NCI-H2196 treated with DMSO at 0.1 percent for 48 hours (cell line): ENCODE results near the gene GOLGA8N.
"Not testable (repeated sequence)": the region's sequence is repeated elsewhere in the genome, so short reads cannot be mapped to it uniquely, and the experiment has no call there.

Experiments
- DNase-seq: peaks from one replicate; lab custom pipeline; 2025; ENCODE audit not compliant: unreplicated experiment; lab: John Stamatoyannopoulos, UW

The GOLGA8N gene

DNA sequence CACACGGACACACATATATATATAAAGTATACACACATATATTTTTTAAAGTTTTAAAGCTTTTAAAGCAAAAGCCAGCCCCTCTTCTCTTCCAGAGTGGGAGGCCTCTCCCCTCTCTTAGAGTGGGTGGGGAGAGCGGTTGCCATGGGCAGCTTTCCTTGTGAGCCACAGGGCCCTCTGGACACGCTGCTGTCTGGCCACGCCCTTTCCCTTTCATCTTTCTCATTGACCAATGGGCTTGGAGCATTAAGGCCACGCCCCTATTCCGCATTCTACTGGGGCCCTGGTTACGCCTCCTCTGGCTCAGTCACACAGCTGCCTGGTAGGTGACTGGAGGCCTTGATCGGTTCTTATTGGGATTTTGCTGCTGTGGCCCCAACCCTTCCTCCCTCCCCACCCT lies at the start of gene GOLGA8N:
GOLGA8N (plus strand) TSS at position 306 of the 400 bp plus-strand sequence.
- DNase-seq: not testable (repeated sequence)

DNA sequence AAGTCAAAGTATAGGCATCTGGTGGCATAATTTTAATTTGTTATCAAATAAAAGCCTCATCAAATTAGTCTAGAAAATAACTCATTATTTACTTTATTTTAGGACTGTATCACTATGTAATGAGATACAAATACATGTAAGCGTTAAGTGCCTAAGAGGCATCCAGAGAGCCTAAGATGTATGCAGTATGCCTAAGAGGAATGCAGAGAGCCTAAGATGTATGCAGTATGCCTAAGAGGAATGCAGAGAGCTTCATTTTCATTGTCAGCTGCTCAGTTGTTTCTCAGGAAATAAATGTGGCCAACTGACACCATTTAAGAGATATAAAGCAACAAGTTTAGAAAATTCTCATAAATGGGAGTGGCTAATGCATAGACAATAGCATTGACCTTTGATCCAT lies 49.8 kb upstream of the GOLGA8N start:
- not testable (repeated sequence) for DNase-seq

DNA sequence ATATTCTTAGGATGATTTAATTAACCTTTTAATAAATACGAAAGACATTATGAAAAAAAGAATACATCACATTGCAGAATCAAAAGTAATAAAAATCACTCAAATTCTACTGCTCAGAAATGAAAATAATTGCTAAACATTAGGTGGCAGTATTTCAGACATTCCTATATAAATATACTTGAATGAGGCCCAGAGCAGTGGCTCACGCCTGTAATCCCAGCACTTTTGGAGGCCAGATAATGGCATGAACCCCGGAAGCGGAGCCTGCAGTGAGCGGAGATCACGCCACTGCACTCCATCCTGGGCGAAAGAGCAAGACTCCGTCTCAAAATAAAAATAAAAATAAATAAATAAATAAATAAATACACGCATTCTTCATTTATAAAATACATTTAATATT lies 48.1 kb upstream of the GOLGA8N start:
- not testable (repeated sequence) for DNase-seq

DNA sequence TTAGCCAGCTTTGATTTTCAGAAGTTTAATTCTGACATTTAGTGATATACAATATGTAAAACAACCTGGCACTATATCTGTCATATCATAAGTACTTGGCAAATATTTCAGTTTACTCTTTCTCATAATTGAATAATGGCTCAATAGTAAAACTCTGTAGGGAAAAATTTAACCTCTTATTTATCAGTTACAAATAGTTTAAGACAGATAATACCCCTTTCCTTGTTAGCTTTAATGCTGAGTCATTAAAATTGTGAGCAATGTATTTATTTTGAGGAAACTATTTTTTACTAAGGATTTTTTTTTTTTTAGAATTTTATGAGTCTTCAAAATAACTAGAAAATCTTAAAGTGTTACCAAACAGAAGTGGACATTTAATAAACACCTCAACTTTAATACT lies 38.7 kb upstream of the GOLGA8N start:
- not testable (repeated sequence) for DNase-seq

DNA sequence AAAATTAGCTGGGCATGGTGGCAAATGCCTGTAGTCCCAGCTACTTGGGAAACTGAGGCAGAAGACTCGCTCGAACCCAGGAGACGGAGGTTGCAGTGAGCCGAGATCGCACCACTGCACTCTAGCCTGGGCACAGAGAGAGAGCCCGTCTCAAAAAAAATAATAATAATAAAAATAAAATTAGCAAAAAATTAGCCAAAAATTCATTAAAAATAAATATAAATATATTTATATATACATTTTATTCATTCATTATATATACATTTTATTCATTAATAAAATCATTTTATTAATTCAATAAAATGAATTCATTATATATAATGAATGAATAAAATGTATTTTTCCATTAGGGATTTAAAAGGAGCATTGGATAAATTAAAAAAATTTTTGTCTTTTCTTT lies 31.1 kb upstream of the GOLGA8N start:
- DNase-seq: not testable (repeated sequence)

DNA sequence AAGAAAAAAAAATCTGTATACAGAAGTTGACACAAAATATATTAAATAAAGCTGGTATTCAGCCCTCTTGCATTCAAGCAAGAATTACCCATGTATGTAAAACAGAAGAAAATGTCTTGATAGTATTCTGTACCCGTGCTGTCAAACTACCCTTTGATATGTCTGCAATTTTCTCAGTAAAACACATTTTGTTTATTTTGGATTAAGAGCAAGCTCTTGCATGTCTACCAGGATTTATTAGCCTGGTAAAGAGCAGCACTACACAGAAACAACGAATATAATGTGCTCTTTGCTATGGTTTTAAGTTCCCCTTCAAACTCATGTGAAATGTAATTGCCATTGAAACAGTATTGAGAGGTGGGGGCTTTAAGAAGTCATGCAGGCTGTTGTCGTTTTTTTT lies 24.3 kb upstream of the GOLGA8N start:
- DNase-seq: not testable (repeated sequence)

DNA sequence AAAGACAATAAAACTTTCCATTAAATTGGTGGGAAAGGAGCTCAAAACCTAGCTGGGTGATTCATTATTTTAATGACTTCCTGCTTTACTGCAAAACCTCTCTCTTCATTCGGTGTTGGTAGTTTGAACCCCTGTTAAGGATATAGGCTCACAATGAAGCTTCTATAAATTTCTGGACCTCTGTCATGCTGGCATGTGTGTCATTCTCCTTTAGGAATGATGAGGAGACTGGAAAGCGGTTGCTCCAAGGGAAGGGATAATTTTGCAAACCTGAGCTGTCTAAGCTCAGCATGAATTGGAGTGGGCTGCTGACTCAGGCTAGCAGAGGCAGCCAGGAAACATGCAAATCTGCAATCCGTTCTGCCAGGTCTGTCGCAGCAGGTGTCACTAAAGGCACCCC lies 14.8 kb upstream of the GOLGA8N start:
- DNase-seq: not testable (repeated sequence)

DNA sequence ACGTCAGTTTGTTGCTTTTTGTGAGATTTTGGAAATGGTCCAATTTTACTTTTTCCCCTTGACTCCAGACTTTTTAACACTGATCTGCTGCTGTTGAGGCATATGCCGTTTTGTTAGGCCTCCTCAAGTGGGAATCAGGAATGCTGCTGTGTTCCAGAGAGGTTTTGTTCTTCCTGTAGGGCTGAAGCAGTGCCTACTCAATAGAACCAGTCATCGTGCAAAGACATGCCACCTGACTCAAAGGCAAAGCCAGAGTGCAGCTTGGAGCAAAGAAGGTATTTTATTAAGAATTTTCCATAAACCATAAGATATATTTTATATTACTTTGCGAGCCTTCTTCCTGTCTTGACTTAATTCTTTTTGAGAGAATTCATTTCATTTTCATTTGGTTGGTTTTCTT lies 7.4 kb upstream of the GOLGA8N start:
- not testable (repeated sequence) for DNase-seq

DNA sequence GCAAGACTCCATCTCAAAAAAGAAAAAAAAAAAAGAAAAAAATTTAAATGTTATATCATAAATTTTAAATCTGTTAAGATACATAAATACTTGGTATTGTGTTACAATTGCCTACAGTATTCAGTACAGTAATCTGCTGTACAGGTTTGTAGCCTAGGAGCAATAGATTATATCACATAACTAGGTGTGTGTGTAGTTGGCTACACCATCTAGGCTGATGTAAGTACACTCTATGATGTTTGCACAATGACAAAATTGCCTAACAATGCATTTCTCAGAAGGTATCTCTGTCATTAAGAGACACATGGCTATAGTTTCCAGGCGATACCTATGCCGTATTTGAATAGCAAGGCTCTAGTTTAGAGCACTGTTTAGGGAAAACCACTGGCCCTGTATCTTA lies 16.3 kb downstream of the GOLGA8N start:
- DNase-seq: not testable (repeated sequence)

DNA sequence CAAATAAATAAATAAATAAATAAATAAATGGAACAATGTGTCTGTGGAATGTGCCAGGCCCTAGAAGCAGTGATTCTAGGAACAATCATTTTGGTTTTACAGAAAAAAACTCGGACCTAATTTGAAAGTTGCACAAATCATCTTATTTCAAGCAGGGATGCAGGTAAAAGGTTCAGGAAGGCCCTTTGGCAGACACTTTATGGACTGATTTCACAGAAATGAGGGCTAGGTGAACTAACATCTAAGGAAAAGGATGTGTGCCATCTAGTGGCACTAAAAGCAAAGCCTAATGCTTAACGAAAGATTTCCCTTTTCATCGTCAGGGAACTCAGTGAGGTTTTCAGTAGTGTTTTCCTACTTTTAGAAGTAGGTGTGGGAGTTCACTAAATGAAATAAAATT lies 17.5 kb downstream of the GOLGA8N start:
- DNase-seq: not testable (repeated sequence)

DNA sequence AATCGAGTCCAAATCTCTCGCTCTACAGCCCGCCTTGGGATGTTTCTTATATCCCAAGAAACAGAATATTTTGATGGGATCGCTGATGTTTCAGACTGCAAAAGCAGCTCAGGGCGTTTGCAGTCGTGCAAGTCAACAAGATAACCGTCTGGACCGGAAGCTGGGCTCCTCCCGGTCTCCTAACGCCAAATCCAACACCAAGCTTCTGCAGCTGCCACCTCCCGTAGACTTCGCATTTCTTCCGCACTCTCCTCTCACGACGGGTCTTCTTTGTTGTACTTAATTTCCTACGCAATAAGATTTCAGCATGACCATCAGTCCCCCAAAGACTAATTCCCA lies 21.4 kb downstream of the GOLGA8N start:
- not testable (repeated sequence) for DNase-seq

DNA sequence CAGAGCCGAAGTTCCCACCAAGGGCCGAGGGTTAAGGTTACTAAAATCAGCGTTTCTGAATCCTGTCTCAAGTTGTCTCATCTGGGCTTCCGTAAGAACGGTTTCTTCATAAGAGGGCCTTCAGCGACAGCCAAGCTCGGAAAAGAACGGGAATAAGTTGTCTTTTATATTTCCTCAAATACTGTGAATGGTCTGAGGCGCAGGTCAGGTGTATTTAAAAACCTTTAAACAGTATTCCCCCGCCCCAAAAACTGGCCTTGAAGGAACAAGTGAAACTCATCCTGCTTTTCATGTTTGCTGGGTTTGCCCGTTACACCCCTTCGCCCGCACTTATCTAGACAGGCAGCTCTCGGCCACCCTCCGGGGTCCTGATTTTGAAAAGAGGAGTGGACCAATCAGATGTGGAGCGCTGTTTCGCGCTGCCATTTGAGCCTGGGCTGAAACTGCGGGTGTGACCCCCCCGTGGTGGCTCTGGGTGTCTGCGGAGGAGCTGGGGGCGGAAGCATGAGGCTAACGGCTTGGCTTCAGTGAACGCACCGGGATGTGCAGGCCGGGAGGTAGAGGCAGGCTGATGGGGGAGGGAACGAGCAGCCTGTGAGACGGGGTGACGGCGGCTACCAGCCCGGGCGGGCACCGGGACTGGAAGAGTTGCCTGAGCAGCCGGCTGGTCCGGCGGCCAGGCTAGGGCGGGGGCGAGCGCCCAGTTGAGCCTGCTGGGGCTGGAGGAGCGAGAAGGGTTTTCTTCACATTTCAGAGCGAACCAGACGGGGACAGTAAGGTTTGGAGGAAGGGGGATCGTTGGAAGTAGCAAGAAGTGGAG lies 22.0 kb downstream of the GOLGA8N start, which contains the start of gene ARHGAP11A:
ARHGAP11A (plus strand) TSS at position 454 of the 820 bp plus-strand sequence. CDS start 708 bp downstream, outside the sequence.
- not testable (repeated sequence) for DNase-seq

DNA sequence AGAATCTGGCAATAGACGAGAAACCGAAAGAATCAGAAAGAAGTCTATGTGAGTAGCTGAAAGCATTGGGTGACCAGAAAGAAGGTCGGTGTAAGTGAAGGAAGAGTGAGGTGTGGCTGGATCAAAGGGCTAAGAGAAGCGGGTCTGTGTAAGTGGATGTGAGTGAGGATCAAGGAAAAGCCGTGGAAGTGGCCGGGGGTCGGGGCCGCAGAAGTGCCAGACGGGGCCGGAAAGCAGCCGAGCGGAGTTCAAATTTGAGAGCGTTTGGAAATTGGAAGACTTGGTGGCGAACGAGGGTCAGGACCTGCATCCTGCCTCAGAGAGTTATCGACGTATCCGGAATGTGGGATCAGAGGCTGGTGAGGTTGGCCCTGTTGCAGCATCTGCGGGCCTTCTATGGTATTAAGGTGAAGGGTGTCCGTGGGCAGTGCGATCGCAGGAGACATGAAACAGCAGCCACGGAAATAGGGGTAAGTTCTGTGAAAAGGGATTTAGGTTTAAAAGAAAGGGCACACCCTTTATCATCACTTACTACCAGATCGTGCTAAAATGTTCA lies 22.7 kb downstream of the GOLGA8N start:
- not testable (repeated sequence) for DNase-seq

DNA sequence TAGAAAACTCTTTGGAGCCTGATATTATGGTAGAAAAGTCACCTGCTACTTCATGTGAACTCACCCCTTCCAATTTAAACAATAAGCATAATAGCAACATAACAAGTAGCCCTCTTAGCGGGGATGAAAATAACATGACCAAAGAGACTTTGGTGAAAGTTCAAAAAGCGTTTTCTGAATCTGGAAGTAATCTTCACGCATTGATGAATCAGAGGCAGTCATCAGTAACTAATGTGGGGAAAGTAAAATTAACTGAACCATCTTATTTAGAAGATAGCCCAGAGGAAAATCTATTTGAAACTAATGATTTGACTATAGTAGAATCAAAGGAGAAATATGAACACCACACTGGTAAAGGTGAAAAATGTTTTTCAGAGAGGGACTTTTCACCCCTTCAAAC lies 43.2 kb downstream of the GOLGA8N start:
- no peak for DNase-seq

DNA sequence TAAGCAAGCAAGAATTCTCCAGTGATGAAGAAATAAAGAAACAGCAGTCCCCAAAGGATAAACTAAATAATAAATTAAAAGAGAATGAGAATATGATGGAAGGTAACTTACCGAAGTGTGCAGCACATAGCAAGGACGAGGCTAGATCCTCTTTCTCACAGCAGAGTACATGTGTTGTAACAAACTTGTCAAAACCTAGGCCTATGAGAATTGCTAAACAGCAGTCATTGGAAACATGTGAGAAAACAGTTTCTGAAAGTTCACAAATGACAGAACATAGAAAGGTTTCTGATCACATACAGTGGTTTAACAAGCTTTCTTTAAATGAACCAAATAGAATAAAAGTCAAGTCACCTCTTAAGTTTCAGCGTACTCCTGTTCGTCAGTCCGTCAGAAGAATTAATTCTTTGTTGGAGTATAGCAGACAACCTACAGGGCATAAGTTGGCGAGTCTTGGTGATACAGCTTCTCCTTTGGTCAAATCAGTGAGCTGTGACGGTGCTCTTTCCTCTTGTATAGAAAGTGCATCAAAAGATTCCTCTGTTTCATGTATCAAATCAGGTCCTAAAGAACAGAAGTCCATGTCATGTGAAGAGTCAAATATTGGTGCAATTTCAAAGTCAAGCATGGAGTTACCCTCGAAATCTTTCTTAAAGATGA lies 43.8 kb downstream of the GOLGA8N start:
- DNase-seq: no peak

DNA sequence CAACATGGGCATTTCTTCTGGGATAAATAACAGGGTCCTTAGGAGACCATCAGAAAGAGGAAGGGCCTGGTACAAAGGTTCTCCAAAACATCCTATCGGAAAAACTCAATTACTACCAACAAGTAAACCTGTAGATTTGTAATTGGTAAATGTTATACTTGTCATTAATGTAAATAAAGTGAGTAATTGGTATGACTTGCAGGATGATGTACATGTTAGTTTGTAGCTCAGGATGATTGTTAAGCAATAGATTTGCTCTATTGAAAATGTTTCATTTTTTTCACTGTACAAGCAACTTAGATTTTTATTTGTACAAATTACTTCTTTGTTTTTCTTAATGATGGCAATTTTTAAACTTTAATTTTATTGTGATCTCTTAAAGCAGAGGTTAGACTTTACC lies 44.4 kb downstream of the GOLGA8N start:
- no peak for DNase-seq

DNA sequence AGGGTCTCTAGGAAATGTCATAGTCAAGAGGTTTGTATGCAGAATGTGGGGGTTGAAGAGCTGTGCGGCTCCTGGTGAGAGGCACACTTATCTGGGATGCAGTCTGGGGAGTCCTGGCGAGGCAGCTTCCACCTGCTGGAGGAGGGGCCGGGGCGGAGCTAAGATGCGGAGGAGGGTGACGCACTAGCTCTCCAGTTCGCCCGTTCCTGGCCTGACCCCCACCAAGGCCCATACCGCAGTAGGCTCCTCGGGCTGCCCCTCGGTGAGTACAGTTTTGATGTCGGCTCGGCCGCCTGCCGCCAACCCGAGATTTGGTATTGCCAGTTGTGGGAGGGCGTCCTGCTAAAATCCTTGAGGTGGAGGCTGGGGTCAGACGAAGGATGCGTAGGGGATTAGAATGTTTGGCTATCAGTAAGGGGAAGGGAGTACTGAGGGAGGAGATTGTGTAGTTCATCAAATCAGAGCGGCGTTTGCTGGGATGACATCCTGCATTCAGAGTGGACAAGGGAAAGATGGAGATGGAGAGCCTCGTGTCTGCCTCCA lies 48.3 kb downstream of the GOLGA8N start, which contains the start of gene SCG5:
SCG5 (plus strand) TSS at position 194 of the 543 bp plus-strand sequence. CDS start 1,883 bp downstream, outside the sequence.
- no peak for DNase-seq

DNA sequence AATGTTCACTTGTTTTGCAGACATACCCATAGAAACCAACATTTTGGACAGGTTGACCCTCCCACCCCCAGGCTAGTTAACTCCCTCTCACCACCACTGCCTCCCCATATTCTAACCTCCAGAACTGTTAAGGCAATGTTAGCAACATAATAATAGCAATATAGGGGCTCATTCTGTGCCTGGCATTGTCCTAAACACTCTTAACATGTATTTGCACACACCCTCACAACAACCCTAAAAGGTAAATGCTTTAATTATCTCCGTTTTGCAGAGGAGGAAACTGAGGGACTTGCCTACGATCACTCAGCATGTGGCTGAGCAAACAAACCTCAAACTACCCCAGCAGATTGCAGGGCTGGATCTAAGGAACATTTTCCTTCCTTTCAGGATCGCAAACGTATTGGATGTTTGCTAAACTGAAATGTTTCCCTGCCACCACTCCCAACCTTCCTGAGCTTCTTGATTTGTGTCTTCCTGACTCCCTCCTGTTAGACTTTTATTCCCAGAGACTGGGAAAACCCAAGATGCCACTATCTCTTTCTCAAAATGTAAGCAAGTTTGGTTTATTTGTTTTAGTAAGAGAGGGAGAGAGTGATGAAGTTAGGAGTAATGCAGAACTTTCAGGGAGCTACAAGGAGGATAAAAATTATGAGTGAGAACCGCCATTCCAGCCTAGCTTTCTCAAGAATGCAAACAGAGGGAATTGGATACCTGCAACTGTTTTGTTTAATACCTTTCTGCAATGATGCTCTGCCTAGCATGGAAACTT lies 49.6 kb downstream of the GOLGA8N start:
- DNase-seq: no peak

DNA sequence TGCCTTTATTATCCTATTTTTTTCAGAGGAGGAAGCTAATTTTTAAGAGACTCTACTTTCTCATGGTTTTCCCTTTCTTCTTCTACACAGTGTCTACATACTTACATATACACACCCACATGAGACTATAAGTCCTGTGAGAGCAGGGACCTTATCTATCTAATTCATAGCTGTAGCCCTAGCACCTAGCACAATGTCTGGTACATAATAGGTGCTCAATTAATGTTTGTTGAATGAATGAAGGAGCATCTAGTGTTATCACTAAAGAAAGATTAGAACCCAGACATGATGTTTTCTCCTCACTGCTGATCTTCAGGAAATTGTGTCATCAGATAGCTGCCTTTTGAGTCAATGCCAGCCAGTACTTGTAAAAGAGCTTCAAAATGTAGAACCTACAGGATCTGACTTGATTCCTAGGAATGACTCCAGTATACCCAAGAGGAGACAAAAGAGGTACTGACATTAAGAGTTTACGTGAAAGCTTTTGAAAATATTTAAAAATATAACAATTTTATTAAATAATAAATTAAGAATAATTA lies 50.7 kb downstream of the GOLGA8N start:
- DNase-seq: no peak

DNA sequence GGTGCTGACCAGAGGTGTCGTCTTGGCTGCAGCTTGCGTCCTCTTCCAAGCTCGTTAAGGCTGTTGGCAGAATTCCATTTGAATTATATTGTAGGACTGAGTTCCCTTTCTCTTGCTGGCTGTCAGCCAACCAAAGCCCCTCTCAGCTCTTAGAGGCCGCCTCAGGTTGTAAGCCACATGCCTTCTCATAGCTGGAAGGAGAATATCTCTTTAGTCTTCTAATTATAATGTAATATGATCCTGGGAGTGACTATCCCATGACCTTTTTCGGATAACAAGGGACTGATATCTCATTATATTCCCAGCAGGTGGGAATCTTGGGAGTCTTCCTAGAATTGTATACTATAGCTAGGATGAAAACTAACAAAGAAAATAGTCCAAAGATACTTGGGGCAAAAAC lies 53.0 kb downstream of the GOLGA8N start:
- DNase-seq: no peak

DNA sequence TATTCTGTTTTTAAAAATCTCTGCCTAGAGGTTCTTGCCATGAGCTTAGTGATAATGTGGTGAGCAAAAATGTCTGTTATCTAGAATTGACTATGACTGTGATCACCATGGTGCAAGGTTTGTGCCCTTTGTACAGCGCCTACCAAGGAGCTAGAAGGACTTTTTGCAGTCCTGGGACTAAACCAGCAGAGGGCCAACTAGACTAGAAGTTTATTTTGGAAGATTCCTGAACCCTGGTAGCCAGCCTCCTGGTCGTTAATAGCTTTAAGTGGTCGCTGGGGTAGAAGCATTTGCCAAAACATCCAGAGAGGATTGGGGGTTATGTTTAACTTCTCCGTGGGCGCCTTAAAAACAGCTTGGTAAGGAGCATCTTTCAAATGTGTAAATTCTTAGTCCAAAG lies 56.1 kb downstream of the GOLGA8N start:
- no peak for DNase-seq
